GM19438 (cell line): ENCODE results near the gene NR1H2.

Experiments
- ATAC-seq: cut with Tn5 transposase; IDR thresholded peaks from one replicate; pipeline ENCODE4 v1.9.1; 2021; ENCODE audit warnings: low read depth; ENCODE audit not compliant: unreplicated experiment

Gene NR1H2

GRCh38 chr19:50399368-50399745 lies 23.1 kb downstream of the NR1H2 start:
- no peak for ATAC-seq

DNA sequence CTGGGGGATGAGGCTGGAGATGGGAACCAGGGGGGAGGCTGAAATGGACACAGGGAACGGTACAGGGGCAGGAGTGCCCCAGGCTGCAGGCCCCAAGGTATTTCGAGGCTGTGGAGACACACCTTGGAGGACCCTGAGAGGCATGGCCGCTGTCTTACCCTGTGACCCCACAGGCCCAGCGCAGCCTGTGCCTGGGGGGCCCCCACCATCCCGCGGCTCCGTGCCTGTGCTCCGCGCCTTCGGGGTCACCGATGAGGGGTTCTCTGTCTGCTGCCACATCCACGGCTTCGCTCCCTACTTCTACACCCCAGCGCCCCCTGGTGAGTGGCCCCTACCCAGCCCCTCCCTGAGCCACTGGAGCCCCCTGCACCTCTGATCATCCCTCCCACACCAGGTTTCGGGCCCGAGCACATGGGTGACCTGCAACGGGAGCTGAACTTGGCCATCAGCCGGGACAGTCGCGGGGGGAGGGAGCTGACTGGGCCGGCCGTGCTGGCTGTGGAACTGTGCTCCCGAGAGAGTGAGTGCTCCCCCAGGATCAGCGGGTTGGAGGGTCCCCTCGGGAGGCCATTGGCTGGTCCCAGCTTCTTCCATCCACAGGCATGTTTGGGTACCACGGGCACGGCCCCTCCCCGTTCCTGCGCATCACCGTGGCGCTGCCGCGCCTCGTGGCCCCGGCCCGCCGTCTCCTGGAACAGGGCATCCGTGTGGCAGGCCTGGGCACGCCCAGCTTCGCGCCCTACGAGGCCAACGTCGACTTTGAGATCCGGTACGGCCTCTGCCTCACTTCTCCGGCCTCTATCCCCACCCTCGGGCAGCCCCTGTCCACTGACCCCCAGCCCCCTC lies 25.6 kb downstream of the NR1H2 start:
- no peak for ATAC-seq

DNA sequence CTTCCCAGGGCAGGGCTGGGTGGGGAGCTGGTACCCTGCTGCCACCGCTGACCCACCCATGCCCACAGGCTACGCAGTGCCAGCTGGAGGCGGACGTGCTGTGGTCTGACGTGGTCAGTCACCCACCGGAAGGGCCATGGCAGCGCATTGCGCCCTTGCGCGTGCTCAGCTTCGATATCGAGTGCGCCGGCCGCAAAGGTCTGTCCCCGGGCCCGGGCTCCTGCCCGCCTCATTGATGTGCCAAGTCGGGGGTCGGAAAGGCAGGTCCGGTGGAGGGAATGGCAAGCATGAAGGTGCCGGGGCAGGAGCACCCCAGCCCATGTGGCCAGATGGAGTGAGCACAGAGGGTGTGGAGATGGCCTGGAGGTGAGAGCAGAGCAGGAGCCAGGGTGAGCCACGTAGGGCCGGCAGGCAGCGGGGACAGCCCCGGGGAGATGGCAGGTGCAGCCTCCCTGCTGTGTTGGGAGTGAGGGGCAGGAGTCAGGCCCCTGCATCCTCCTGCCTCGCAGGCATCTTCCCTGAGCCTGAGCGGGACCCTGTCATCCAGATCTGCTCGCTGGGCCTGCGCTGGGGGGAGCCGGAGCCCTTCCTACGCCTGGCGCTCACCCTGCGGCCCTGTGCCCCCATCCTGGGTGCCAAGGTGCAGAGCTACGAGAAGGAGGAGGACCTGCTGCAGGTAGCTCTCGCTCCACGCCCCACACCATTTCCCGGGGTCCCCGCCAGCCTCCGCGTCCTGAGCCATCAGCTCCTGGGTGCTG lies 26.5 kb downstream of the NR1H2 start:
- no peak for ATAC-seq

DNA sequence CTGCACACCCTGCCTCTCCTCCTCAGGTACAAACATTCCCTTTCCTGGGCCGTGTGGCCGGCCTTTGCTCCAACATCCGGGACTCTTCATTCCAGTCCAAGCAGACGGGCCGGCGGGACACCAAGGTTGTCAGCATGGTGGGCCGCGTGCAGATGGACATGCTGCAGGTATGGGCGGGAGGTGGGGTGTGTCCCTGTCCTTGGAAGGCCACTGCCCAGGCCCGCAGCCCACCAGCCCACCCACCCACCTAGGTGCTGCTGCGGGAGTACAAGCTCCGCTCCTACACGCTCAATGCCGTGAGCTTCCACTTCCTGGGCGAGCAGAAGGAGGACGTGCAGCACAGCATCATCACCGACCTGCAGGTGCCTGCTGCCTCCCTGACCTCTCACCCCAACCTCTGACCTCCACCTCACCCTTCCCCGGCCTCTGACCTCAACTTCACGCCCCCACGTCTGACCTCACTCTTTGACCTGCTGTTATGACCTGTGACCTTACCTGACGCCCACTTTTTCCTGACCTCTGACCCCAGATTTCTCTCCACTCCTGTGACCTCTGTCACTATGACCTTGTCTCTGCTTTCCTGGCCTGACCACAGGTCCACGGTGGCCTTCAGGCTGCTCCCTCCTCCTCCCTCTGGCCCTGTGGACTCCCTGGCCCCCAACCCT lies 30.0 kb downstream of the NR1H2 start:
- ATAC-seq = no peak

GRCh38 chr19:50406829-50407228 lies 30.6 kb downstream of the NR1H2 start:
- no peak for ATAC-seq

DNA sequence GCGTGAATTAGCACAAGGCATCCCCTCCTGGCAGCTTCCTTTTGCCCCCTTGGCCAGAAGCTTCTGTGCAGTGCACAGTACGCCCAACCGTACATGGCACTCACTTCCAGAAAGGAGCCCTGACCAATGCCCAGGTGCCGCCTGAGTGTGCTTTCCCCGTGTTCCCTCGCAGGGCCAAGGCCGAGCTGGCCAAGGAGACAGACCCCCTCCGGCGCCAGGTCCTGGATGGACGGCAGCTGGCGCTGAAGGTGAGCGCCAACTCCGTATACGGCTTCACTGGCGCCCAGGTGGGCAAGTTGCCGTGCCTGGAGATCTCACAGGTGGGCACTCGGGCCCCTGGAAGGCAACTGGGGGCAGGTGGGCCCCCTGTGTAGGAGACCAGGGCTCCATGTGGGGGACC lies 33.1 kb downstream of the NR1H2 start:
- no peak for ATAC-seq

- ATAC-seq = no peak
These were observed 33.9 kb downstream of the NR1H2 start for GRCh38 chr19:50410109-50410508.

DNA sequence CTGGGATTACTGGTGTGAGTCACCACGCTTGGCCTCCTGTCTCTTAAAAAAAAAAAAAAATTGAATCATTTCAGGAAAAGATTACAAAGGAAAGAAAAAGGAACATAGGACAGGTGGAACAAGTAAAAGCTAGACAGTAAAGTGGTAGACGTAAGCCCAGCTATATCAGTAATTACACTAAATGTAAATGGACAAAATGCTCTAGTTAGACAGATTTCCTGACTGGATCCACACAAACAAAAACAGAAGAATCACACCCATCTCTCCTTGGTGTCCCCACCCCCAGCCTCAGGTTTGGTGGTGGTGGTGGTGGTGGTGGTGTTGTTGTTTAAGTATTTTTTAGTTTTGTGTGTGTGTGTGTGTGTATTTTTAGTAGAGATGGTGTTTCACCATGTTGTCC lies 36.2 kb downstream of the NR1H2 start:
- no peak for ATAC-seq

- ATAC-seq = no peak
These were observed 36.8 kb downstream of the NR1H2 start for GRCh38 chr19:50413096-50413495.

DNA sequence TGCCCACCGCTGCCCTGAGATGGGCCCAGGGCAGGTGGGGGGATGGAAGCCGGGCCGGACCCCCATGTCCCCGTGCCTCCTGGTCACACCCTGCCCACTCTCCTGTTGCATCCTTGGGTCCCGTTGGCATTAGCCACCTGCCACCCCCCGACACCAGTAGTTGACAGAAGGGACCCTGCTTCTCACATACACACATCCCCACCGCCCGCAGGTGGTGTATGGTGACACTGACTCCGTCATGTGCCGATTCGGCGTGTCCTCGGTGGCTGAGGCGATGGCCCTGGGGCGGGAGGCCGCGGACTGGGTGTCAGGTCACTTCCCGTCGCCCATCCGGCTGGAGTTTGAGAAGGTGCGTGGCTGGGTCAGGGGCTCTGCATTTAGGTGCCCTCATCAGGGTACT lies 37.3 kb downstream of the NR1H2 start:
- ATAC-seq = no peak

DNA sequence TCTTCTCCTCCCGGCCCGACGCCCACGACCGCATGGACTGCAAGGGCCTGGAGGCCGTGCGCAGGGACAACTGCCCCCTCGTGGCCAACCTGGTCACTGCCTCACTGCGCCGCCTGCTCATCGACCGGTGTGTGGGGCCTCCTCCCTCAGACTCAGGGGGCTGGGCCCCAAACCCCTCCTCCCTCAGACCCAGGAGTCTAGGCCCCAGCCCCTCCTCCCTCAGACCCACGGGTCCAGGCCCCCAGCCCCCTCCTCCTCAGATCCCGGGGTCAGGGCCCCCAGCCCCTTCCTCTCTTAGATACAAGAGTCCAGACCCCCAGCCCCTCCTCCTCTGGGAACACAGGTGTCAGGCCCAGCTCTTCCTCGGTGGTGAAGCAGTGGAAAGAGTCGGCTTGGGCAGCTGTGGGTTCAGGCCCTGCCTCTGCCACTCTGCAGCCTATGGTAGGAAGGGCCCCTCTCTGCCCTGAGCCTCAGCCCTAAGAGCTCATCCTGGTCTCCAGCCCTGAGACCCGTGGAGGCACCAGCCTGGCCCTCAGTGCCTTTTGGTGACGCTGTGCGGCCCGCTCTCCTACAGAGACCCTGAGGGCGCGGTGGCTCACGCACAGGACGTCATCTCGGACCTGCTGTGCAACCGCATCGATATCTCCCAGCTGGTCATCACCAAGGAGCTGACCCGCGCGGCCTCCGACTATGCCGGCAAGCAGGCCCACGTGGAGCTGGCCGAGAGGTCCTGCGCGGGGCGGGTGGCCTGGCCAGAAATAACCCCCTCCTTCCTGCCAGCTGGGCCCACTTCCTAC lies 38.8 kb downstream of the NR1H2 start:
- no peak for ATAC-seq

DNA sequence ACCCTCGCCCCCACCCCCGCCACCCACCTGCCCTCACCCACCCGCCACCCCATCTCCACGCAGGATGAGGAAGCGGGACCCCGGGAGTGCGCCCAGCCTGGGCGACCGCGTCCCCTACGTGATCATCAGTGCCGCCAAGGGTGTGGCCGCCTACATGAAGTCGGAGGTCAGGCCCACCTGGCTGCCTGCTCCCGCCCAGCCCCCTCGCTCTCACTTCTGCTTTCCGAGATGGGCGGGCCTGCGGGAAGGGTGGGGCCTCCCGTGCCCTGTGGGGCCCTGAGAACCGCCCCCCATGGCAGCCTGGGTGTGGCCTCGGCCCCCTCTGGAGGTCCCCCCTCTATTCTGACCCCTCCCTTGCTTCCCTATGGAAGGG lies 39.4 kb downstream of the NR1H2 start:
- ATAC-seq = no peak

DNA sequence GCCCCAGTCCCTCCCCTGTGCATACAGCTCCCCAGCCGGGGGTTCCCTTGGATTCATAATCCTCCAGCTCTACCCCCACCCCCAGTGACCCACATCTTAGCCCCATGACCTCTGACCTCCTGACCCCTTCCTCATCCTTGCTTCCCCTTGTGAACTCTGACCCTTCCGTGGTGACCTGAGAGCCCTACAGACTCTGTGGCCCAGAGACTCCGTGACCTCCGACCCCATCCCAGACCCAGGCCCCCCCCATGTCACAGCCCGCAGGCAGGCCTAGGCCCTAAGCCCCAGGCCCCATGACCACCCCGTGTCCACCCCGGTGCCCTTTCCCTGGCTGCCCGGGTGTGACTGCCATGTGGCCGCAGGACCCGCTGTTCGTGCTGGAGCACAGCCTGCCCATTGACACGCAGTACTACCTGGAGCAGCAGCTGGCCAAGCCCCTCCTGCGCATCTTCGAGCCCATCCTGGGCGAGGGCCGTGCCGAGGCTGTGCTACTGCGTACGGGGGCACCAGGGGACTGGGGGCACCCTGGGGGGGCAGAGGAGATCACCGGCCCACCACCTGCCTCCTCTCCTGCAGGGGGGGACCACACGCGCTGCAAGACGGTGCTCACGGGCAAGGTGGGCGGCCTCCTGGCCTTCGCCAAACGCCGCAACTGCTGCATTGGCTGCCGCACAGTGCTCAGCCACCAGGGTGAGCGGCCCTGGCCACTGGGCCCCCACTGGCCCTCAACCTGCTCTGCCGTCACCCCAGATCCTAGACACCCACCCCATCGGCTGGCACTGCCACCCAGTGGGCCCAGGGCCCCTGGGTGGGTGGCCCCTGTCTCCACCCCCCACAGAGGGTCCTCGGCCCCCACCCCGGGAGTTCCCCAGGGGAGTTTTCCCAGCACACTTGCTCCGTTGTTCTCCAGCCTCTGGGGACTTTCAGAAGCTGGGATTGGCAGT lies 40.0 kb downstream of the NR1H2 start:
- ATAC-seq = no peak

- no peak for ATAC-seq
These were observed 41.1 kb downstream of the NR1H2 start for GRCh38 chr19:50417111-50418081.

- no peak for ATAC-seq
These were observed 42.1 kb downstream of the NR1H2 start, which contains the start of gene SPIB for GRCh38 chr19:50418176-50419021. Gene SPIB (plus strand): TSS chr19:50418938. CDS start chr19:50418963, 25 bp downstream.

DNA sequence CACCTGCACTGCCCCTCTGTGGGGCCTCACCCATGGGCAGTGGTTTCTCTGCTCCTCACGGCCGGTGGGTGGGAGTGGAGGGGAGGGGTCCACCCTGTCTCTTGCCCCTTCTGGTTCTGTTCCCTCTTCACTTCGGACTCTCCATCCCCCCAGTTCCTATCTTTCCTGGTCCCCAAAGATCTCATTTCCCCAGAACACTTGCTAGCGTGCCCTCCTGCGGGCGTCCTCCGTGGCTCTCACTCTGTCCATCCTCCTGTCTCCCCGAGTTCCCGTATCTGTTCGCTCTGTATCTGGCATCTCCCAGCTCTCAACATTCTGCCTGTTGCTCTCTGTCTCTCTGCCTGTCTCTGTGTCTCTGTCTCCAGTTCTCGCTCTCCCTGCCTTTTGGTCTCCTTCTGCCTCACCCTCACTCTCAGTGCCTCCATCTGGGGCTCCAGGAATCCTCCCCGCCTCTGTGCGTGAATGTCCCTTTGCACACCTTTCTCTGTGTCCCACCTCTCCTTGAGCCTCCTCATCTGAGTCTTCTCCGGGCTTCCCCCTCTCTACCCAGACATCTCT lies 42.8 kb downstream of the NR1H2 start:
- ATAC-seq = no peak

DNA sequence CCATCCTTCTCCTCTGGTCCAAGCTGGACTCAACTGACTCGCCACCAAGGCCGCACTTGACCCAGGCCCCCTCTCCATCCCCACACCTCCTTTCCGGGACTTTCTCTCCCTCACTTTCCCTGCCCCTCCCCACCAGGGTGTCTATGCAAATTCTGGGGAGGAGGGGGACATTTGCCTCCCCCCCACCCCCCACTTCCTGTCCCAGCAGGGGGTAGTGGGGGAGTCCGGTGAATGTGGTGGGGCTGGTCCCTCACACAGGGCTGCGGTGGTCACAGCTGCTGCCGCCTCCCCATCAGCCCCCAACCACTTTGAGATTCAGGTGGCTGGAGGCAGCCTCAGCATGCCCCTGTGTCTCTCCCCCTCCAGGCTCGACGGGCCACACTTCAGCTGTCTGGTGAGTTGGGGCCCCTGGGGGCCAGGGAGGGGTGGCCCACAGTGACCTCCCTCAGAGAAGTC lies 43.4 kb downstream of the NR1H2 start:
- ATAC-seq = no peak
